GM18502 (cell line): ENCODE results near the gene ARHGDIA.

Source experiments
- ATAC-seq: cut with Tn5 transposase; IDR thresholded peaks from one replicate; pipeline ENCODE4 v1.9.1; 2021; ENCODE audit warnings: mild to moderate bottlenecking; ENCODE audit not compliant: unreplicated experiment, poor library complexity

The ARHGDIA gene

GRCh38 chr17:81889602-81890001 is 18.5 kb upstream of the ARHGDIA start:
- no peak for ATAC-seq

GRCh38 chr17:81888988-81889595 is 18.0 kb upstream of the ARHGDIA start:
- ATAC-seq = no peak

DNA sequence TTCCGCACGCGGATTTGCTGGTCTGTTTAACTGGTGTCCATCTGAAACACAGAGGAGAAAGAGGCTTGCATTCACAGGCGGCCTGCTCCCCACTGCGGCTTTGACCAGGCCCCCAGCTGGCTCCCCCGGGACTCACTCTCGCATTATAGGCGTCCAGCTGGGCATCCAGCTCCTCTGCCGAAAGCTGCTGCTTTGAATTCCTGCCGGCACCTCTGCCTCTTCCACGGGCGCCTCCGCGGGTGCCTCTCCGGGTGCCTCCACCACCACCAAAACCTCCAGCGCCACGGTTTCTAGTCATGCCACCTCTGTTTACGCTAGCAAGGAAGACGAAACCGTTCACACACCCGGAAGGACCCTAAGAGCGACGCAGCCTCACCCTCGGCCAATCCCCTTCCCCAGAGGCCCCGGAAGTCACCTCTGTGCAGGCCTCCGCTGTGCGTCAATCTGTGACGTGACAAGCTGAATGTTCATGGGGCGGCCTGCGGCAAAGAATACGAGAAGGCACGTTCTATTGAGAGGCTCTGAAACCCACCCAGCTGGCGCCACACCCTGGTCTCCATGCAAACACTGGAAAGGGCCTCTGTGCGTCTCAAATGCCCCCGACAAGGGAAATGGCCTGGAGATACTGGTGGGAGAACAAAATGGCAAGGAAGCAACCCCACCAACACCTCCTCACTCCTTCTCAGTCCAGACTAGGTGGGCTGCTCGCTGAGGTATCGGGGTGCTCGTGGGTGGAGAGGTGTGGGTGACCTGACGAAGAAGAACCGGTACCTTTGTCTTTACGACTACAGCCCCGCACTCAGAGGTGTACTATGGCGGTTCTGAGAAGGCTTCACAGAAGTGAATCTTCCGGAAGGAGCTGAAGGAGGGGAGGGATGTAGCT is 17.2 kb upstream of the ARHGDIA start:
- ATAC-seq = no peak

GRCh38 chr17:81885869-81886548 is 14.9 kb upstream of the ARHGDIA start:
- no peak for ATAC-seq

GRCh38 chr17:81885454-81885853 is 14.3 kb upstream of the ARHGDIA start:
- no peak for ATAC-seq

GRCh38 chr17:81884968-81885367 is 13.8 kb upstream of the ARHGDIA start:
- no peak for ATAC-seq

DNA sequence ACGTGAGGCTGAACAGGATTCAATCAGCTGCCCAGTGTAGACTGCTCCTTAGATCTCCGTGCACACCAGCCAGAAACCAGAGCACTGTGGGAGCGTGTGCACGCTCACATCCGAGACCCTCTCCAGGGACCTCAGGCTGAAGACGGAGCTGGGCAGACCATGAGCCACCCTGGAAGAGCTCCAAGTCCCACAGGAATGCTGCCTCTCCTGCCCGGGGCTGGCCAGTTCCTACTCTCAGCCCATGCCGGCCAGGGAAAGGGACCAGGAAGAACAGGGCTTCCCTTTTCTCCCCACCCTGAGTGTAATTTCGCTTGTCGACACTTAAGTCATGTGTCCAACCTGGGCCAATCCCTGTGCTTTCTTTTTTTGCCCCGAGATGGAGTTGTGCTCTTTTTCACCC is 13.4 kb upstream of the ARHGDIA start:
- no peak for ATAC-seq

DNA sequence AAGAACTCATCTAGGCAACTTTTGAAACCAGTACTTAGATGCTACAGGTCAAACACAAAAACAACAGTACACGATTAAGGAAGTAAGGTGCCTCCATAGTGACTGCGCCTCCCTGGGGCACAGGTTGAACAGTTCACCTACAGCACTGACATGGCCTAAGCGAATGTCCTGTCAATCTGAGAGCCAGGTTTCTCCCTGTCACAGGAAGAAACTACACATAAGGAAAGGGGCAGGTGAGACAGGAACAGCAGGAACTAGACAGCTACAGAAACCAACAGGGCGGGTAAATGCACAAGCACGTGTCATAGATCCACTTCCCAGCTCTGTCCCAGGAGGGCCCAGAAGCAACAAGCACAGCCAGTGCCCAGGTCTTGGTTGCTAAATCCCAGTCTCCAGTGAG is 8.0 kb upstream of the ARHGDIA start:
- ATAC-seq = no peak

- no peak for ATAC-seq
Observed at GRCh38 chr17:81878294-81878693, 7.2 kb upstream of the ARHGDIA start.

GRCh38 chr17:81877569-81877968 is 6.4 kb upstream of the ARHGDIA start:
- no peak for ATAC-seq

DNA sequence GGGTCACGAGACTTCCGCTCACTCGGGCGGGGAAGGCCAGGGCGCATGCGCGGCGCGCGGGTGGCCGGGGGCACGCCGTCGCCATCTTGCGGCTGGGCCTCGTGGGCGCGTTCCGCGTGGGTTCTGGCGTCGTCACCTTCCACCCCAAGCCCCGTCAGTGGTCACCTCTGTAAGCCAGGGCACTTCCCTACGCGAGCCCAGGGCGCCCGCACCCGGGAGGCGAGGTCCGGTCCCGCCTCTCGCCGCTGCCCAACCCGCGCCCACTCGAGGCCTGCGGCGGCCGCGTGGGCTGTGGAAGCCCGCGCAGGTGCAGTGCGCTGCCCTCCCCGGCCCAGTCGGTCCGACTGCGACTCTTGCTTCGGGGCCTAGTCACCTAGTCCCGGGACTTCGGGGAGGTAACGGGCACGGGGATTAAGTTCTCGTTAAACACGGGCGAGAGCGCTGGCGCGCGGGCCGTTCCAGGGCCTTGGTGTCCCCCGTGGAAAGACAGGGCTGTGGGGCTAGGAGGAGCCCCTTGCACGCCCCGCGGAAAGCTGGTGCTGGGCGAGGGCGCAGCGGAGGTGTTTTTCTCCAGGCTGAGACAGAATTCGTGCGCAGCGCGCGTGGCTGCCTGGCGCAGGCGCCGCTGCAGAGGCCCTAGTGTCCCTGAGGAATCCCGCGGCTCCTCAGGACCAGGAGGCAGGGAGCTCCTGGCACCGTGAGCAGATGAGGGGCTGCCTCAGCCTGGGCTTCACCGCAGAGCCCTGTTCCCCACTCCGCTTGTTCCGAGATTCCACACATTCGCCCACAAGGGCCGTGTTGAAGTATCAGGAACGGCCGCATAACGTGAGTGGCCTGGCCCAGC is 472 bp upstream of the ARHGDIA start:
- ATAC-seq = peak; percentile 41

DNA sequence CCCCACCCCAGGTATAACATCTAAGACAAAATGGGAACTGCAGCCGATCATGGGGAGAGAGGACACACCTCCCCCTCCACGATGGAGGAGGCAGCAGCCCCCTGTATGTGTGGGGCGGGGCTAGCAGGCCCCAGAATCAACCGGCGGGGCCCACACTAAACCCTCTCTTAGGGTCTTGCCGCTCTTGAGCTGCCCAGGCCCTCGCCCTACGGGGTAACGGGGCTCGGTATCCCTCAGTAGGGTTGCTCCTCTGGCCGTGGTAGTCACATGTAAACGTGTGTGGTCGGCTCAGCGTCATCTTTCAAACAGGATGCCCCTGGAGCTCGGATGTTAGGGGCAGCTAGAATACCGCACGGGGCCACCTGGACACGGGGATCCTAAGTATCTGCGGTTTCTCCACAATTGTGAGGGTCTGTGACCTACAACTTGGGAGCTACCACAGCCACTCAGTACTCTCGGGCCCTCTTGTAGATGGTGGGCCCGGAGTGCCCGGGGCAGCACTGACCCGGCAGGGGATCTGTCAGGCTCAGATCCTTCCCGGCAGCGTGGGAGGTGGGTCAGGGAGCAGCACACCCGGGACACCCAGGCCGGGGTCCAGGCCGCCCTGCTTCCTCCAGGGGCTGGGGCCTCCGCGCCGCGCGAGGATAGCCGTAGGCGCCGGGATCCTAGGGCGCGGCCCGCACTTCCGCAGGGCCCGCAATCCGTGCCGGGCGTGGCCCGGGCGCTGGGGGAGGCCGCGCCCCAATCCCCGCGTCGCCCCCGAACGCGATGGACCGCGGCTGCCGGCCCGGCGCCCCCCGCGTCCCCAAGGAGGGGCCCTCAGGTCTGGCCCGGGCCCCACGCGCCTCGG is 781 bp downstream of the ARHGDIA start:
- ATAC-seq = peak; percentile 18

- ATAC-seq = peak; percentile 4
Observed at GRCh38 chr17:81869221-81870130, 1.7 kb downstream of the ARHGDIA start.

- no peak for ATAC-seq
Observed at GRCh38 chr17:81868674-81869220, 2.4 kb downstream of the ARHGDIA start.

DNA sequence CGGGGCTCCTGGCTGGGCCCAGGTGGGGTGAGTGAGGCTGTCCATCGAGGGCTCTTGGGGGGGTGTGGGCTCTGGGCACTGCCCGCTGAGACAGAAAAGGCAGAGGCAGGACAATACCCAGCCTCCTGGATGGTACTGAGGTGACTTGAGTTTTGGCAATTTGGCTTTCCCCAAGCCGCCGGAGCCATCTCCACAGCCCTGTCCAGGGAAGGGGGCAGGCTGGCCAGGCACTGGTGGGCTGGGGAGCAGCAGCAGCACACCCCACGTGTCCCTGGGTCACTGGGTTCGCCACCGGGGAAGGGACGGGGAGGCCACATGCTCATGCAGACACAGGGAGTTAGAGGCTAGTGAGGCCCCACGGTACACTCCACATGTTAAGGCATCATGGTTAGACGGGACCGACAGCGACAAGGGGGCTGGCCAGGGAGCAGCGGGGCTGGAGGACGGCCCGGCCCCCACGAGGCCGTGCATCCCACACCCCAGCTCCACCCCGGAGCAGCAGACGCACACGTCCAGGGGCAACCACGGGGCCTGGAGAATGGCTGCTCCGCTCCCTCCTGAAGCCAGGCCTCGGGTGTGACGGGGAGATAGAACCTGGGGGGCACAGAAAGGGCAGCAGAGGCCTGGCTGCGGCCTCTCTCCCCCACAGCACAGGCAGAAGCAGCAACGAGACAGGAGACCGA is 3.0 kb downstream of the ARHGDIA start:
- no peak for ATAC-seq

GRCh38 chr17:81867170-81867990 is 3.8 kb downstream of the ARHGDIA start:
- ATAC-seq = no peak
